ENCODE measurements around the gene ZNF57. TPM values are rescaled to one million over a fixed set of nuclear protein-coding genes. Genes with fewer than 3 reads are reported as not detected.
A peak's percentile ranks its signal among the peaks of the same experiment; 100 is the strongest.
"Not testable (repeated sequence)": the region's sequence is repeated elsewhere in the genome, so short reads cannot be mapped to it uniquely, and the experiment has no call there.

Gene ZNF57
- polyA plus RNA-seq, 4 donors = 4.5 to 19.2 (median 15.2) TPM

- 81 to 87% (median 83%) methylated on average over 17 of the region's 17 CpGs for WGBS, 3 donors
- FAIRE-seq (no peak), DNase-seq (no peak)
- H3K27me3 ChIP-seq (ENCODE audit: control insufficient read depth in 3 of 3, insufficient read depth in 3 of 3, low read length in 3 of 3) = peaks cover 0 to 3% (median 0%) of the 10 kb centered on the region in 3 donors
- no peaks in the 10 kb centered on the region for H3K36me3 ChIP-seq (ENCODE audit: control insufficient read depth in 3 of 3, insufficient read depth in 2 of 3, low read depth in 1 of 3, low read length in 3 of 3)
- H3K27ac ChIP-seq (ENCODE audit: low read depth in 1 of 3, low read length in 2 of 3) = no peak overlapping the region
- H3K9me3 ChIP-seq (ENCODE audit: control insufficient read depth in 2 of 2, insufficient read depth in 1 of 2, low read depth in 1 of 2, low read length in 1 of 2) = no peaks in the 10 kb centered on the region
- no peak overlapping the region for H3K4me3 ChIP-seq (ENCODE audit: low read depth in 1 of 3, low read length in 3 of 3)
- peaks cover 0 to 4% (median 0%) of the 10 kb centered on the region in 3 donors for H3K4me1 ChIP-seq (ENCODE audit: control insufficient read depth in 3 of 3, insufficient read depth in 2 of 3, low read depth in 1 of 3, low read length in 2 of 3)
Observed at GRCh38 chr19:2885736-2886135, 15.0 kb upstream of the ZNF57 start.

DNA sequence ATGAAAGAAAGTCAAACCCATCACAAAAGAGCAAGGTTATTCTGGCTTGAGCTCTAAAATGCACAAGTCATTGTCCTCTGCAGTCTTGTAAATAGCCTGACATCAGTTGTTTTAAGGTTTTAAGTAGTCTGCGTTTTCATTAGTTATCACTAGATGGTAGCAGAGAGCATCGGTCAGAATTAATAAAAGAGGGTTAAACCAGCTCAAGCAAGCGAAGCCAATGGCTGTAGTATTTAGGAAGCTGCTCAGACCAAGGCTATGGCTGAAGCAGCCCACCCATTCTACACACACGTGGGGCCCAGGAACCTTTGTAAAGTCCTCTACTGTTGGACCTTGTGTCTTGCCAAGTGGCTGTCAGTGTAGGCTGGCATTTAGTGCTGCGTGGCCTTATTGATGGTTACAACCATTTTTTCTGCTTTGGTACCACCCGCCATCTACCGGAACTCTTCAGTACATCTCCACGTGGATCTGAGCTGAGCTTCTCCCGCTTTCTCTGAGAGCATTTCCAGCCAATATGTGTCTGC is 13.3 kb upstream of the ZNF57 start:
- peak; percentile 73 to 76 for DNase-seq
- Histone ChIP-seq H3K9me3 (ENCODE audit: control insufficient read depth in 2 of 2, insufficient read depth in 1 of 2, low read depth in 1 of 2, low read length in 1 of 2) (no peaks in the 10 kb centered on the region), H3K27me3 (ENCODE audit: control insufficient read depth in 3 of 3, insufficient read depth in 3 of 3, low read length in 3 of 3) (peaks cover 0 to 3% (median 0%) of the 10 kb centered on the region in 3 donors), H3K36me3 (ENCODE audit: control insufficient read depth in 3 of 3, insufficient read depth in 2 of 3, low read depth in 1 of 3, low read length in 3 of 3) (no peaks in the 10 kb centered on the region), H3K4me1 (ENCODE audit: control insufficient read depth in 3 of 3, insufficient read depth in 2 of 3, low read depth in 1 of 3, low read length in 2 of 3) (peaks cover 0 to 4% (median 0%) of the 10 kb centered on the region in 3 donors), H3K27ac (ENCODE audit: low read depth in 1 of 3, low read length in 2 of 3) (no peak overlapping the region), H3K4me3 (ENCODE audit: low read depth in 1 of 3, low read length in 3 of 3) (no peak overlapping the region)
- FAIRE-seq = no peak
- WGBS, 3 donors = 19 to 30% (median 21%) methylated on average over 9 of the region's 9 CpGs

GRCh38 chr19:2888731-2889224 is 11.9 kb upstream of the ZNF57 start:
- Histone ChIP-seq H3K27me3 (ENCODE audit: control insufficient read depth in 3 of 3, insufficient read depth in 3 of 3, low read length in 3 of 3) (peaks cover 0 to 3% (median 3%) of the 10 kb centered on the region in 3 donors), H3K9me3 (ENCODE audit: control insufficient read depth in 2 of 2, insufficient read depth in 1 of 2, low read depth in 1 of 2, low read length in 1 of 2) (no peaks in the 10 kb centered on the region), H3K4me3 (ENCODE audit: low read depth in 1 of 3, low read length in 3 of 3) (no peak overlapping the region), H3K36me3 (ENCODE audit: control insufficient read depth in 3 of 3, insufficient read depth in 2 of 3, low read depth in 1 of 3, low read length in 3 of 3) (no peaks in the 10 kb centered on the region), H3K4me1 (ENCODE audit: control insufficient read depth in 3 of 3, insufficient read depth in 2 of 3, low read depth in 1 of 3, low read length in 2 of 3) (peaks cover 0 to 4% (median 0%) of the 10 kb centered on the region in 3 donors), H3K27ac (ENCODE audit: low read depth in 1 of 3, low read length in 2 of 3) (no peak overlapping the region)
- 62 to 77% (median 73%) methylated on average over 33 to 37 of the region's 37 CpGs for WGBS, 3 donors
- DNase-seq = no peak
- FAIRE-seq = no peak

DNA sequence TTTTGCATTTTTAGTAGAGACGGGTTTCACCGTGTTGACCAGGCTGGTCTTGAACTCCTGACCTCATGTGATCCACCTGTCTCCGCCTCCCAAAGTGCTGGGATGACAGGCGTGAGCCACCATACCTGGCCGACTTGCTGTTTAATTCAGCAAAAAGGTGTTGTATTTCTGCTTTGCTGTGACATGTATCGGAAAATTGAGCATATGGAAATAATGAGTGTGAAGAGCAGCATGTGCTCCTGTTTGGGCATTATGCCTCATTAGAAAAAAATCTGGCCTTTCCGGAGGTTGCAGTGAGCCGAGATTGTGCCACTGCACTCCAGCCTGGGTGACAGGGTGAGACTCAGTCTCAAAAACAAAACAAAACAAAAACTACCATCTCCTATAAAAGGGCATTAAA is 10.2 kb upstream of the ZNF57 start:
- not testable (repeated sequence) for H3K27ac ChIP-seq (ENCODE audit: low read depth in 1 of 3, low read length in 2 of 3); DNase-seq; H3K27me3 ChIP-seq (ENCODE audit: control insufficient read depth in 3 of 3, insufficient read depth in 3 of 3, low read length in 3 of 3); H3K36me3 ChIP-seq (ENCODE audit: control insufficient read depth in 3 of 3, insufficient read depth in 2 of 3, low read depth in 1 of 3, low read length in 3 of 3); H3K4me3 ChIP-seq (ENCODE audit: low read depth in 1 of 3, low read length in 3 of 3); H3K9me3 ChIP-seq (ENCODE audit: control insufficient read depth in 2 of 2, insufficient read depth in 1 of 2, low read depth in 1 of 2, low read length in 1 of 2); FAIRE-seq; H3K4me1 ChIP-seq (ENCODE audit: control insufficient read depth in 3 of 3, insufficient read depth in 2 of 3, low read depth in 1 of 3, low read length in 2 of 3)
- WGBS, 3 donors = 75 to 85% (median 78%) methylated on average over 8 of the region's 8 CpGs

DNA sequence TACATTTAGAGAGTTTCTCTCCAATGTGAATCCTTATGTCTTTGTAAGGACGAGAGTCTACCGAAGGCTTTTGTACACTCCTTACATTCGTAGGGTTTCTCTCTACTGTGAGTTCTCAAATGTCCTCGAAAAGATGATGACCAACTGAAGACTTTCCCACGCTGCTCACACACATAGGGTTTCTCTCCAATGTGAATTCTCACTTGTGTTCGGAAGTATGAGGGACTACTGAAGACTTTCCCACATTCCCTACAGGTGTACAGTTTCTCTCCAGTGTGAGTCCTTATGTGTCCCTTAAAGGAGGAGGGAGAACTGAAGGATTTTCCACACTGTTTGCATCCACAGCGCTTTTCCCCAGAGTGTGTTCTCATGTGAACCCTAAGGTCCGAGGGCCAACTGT is 4.0 kb upstream of the ZNF57 start:
- Histone ChIP-seq H3K9me3 (ENCODE audit: control insufficient read depth in 2 of 2, insufficient read depth in 1 of 2, low read depth in 1 of 2, low read length in 1 of 2) (peaks cover 0 to 5% of the 10 kb centered on the region in 2 donors), H3K36me3 (ENCODE audit: control insufficient read depth in 3 of 3, insufficient read depth in 2 of 3, low read depth in 1 of 3, low read length in 3 of 3) (no peaks in the 10 kb centered on the region), H3K27ac (ENCODE audit: low read depth in 1 of 3, low read length in 2 of 3) (no peak overlapping the region), H3K4me1 (ENCODE audit: control insufficient read depth in 3 of 3, insufficient read depth in 2 of 3, low read depth in 1 of 3, low read length in 2 of 3) (peaks cover 0 to 2% (median 0%) of the 10 kb centered on the region in 3 donors), H3K27me3 (ENCODE audit: control insufficient read depth in 3 of 3, insufficient read depth in 3 of 3, low read length in 3 of 3) (peaks cover 0 to 3% (median 0%) of the 10 kb centered on the region in 3 donors), H3K4me3 (ENCODE audit: low read depth in 1 of 3, low read length in 3 of 3) (no peak overlapping the region)
- no peak for DNase-seq
- 77 to 81% (median 78%) methylated on average over 8 of the region's 8 CpGs for WGBS, 3 donors
- FAIRE-seq = no peak

DNA sequence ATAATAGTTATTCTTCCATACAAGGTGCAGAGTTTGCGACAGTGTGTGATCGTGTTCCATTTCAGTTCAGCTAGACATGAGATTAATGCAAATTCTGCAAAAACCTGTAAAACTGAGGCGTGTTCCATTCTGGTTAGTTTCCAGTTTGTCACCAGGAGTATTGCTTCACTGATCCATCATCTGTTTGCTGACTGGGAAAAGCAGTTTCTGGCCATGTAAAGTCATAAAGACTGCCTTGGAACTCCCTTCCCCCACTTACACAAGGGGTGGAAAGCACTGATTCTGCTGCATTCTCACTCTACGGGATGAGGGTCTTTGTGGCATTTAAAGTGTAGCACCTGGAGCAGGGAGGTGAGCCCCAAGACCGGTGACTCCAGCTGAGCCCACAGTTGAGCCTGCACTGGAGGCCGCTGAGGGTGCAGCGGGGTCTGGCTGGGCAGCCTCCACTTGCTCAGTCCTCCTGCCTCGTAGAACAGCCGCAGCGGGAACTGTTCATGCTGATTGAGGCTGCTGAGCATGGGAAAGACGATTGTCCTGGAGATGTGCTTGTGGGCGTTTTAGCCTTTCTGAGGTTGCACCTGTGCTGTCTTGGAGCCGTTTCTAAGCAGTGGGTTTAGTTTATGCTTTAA is 2.0 kb downstream of the ZNF57 start:
- H3K27me3 ChIP-seq (ENCODE audit: control insufficient read depth in 3 of 3, insufficient read depth in 3 of 3, low read length in 3 of 3) = no peaks in the 10 kb centered on the region
- peak overlapping the region in 2 of 3 donors; percentile 2 to 91 for H3K27ac ChIP-seq (ENCODE audit: low read depth in 1 of 3, low read length in 2 of 3)
- peaks cover 0 to 1% of the 10 kb centered on the region in 2 donors for H3K9me3 ChIP-seq (ENCODE audit: control insufficient read depth in 2 of 2, insufficient read depth in 1 of 2, low read depth in 1 of 2, low read length in 1 of 2)
- DNase-seq = peak; percentile 25 to 81
- peaks cover 0 to 20% (median 0%) of the 10 kb centered on the region in 3 donors for H3K36me3 ChIP-seq (ENCODE audit: control insufficient read depth in 3 of 3, insufficient read depth in 2 of 3, low read depth in 1 of 3, low read length in 3 of 3)
- H3K4me3 ChIP-seq (ENCODE audit: low read depth in 1 of 3, low read length in 3 of 3) = peak overlapping the region in 1 of 3 donors; percentile 82
- peaks cover 0 to 9% (median 2%) of the 10 kb centered on the region in 3 donors for H3K4me1 ChIP-seq (ENCODE audit: control insufficient read depth in 3 of 3, insufficient read depth in 2 of 3, low read depth in 1 of 3, low read length in 2 of 3)
- WGBS, 3 donors = 80 to 82% (median 81%) methylated on average over 13 of the region's 13 CpGs
- no peak for FAIRE-seq

DNA sequence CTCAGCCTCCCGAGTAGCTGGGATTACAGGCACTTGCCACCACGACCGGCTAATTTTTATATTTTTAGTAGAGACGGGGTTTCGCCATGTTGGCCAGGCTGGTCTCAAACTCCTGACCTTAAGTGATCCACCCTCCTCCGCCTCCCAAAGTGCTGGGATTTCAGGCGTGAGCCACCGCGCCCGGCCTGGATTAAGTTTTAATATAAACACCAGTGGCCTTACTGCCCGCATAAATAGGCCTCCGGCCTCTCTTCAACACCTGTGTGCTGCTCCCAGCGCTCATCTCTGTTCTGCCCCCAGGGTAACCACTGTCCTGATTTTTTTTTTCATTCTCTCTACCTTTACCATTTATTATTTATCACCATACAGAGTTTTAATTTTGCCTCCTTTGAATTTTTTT is 2.6 kb downstream of the ZNF57 start:
- DNase-seq = not testable (repeated sequence)
- WGBS, 3 donors = 92 to 96% (median 92%) methylated on average over 13 of the region's 13 CpGs
- peak overlapping the region in 1 of 3 donors; percentile 91 for H3K27ac ChIP-seq (ENCODE audit: low read depth in 1 of 3, low read length in 2 of 3)

DNA sequence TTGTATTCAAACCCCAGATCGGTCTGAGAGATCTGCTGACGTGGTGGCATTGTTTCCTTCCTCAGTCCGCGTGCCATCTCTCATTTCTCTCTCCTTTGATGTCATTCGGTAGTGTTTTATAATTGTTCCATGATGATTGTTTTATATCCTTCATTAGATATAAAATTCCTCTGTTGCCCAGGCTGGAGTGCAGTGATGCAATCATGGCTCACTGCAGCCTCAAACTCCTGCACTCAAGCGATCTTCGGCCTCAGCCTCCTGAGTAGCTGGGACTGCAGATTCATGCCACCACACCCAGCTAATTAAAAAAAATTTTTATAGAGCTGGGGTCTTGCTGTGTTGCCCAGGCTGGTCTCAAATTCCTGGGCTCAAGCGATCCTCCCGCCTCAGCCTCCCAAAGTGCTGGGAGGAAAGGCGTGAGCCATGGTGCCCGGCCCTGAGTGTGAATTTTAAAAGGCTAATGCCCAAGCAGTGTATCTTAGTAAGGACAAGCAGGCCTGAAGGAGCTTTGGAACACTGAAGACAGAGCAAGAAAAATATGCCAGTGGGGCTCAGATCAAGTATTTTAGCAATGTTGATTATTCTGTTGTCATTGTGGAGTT is 5.3 kb downstream of the ZNF57 start:
- H3K27ac ChIP-seq (ENCODE audit: low read depth in 1 of 3, low read length in 2 of 3) = no peak overlapping the region
- peaks cover 0 to 9% (median 2%) of the 10 kb centered on the region in 3 donors for H3K4me1 ChIP-seq (ENCODE audit: control insufficient read depth in 3 of 3, insufficient read depth in 2 of 3, low read depth in 1 of 3, low read length in 2 of 3)
- peaks cover 0 to 12% of the 10 kb centered on the region in 2 donors for H3K9me3 ChIP-seq (ENCODE audit: control insufficient read depth in 2 of 2, insufficient read depth in 1 of 2, low read depth in 1 of 2, low read length in 1 of 2)
- FAIRE-seq = no peak
- no peaks in the 10 kb centered on the region for H3K27me3 ChIP-seq (ENCODE audit: control insufficient read depth in 3 of 3, insufficient read depth in 3 of 3, low read length in 3 of 3)
- DNase-seq = peak in 1 of 2 donors; percentile 43
- H3K4me3 ChIP-seq (ENCODE audit: low read depth in 1 of 3, low read length in 3 of 3) = no peak overlapping the region
- peaks cover 0 to 25% (median 0%) of the 10 kb centered on the region in 3 donors for H3K36me3 ChIP-seq (ENCODE audit: control insufficient read depth in 3 of 3, insufficient read depth in 2 of 3, low read depth in 1 of 3, low read length in 3 of 3)
- 68 to 82% (median 80%) methylated on average over 11 of the region's 11 CpGs for WGBS, 3 donors

More for the DNA sequence above, 2.6 kb downstream of the ZNF57 start:
- FAIRE-seq; H3K4me1 ChIP-seq (ENCODE audit: control insufficient read depth in 3 of 3, insufficient read depth in 2 of 3, low read depth in 1 of 3, low read length in 2 of 3); H3K27me3 ChIP-seq (ENCODE audit: control insufficient read depth in 3 of 3, insufficient read depth in 3 of 3, low read length in 3 of 3); H3K4me3 ChIP-seq (ENCODE audit: low read depth in 1 of 3, low read length in 3 of 3); H3K9me3 ChIP-seq (ENCODE audit: control insufficient read depth in 2 of 2, insufficient read depth in 1 of 2, low read depth in 1 of 2, low read length in 1 of 2): not testable (repeated sequence)
- H3K36me3 ChIP-seq (ENCODE audit: control insufficient read depth in 3 of 3, insufficient read depth in 2 of 3, low read depth in 1 of 3, low read length in 3 of 3) = peaks cover 0 to 21% (median 0%) of the 10 kb centered on the region in 3 donors

All from small intestine (tissue), 7 donors.